H9 (cell line): ENCODE measurements around the gene SLC4A1. TPM values are rescaled to one million over a fixed set of nuclear protein-coding genes. Genes with fewer than 3 reads are reported as not detected.

ENCODE experiments used
- DNase-seq: peaks from one replicate; pipeline ENCODE4 v3.0.0-alpha.2; 2017
- H2AFZ ChIP-seq: one replicate; pipeline ENCODE4 v1.6.1; 2013; ENCODE audit warnings: mild to moderate bottlenecking, low read length, control low read depth, moderate library complexity
- H2AK5ac ChIP-seq: 2 replicates; pipeline ENCODE4 v1.6.1; 2013; ENCODE audit warnings: low read length, control low read depth, mixed read lengths; ENCODE audit not compliant: insufficient read length
- H2BK120ac ChIP-seq: one replicate; pipeline ENCODE4 v1.6.1; 2013; ENCODE audit warnings: low read depth, mild to moderate bottlenecking, low read length, control low read depth, inconsistent platforms; ENCODE audit not compliant: poor library complexity, severe bottlenecking
- H2BK12ac ChIP-seq: 2 replicates; pipeline ENCODE4 v1.6.1; 2013; ENCODE audit warnings: low read length, control low read depth, mixed read lengths, low read depth; ENCODE audit not compliant: insufficient read length
- H2BK15ac ChIP-seq: 2 replicates; pipeline ENCODE4 v1.6.1; 2013; ENCODE audit warnings: low read depth, low read length, control low read depth
- H2BK20ac ChIP-seq: one replicate; pipeline ENCODE4 v1.6.1; 2013; ENCODE audit warnings: low read depth, mild to moderate bottlenecking, low read length, control low read depth, inconsistent platforms; ENCODE audit not compliant: poor library complexity, severe bottlenecking
- H2BK5ac ChIP-seq: 2 replicates; pipeline ENCODE4 v1.6.1; 2013; ENCODE audit warnings: low read length, control low read depth, mixed read lengths; ENCODE audit not compliant: insufficient read length
- H3K14ac ChIP-seq: 2 replicates; pipeline ENCODE4 v1.6.1; 2013; ENCODE audit warnings: low read length, control low read depth; ENCODE audit not compliant: insufficient read depth
- H3K18ac ChIP-seq: 2 replicates; pipeline ENCODE4 v1.6.1; 2013; ENCODE audit warnings: low read depth, mild to moderate bottlenecking, mixed read lengths, low read length, control low read depth; ENCODE audit not compliant: insufficient read length
- H3K23ac ChIP-seq: 2 replicates; pipeline ENCODE4 v1.6.1; 2013; ENCODE audit warnings: low read length, control low read depth, mixed read lengths, low read depth; ENCODE audit not compliant: insufficient read length
- H3K23me2 ChIP-seq: 2 replicates; pipeline ENCODE4 v1.6.1; 2013; ENCODE audit warnings: low read depth, mild to moderate bottlenecking, mixed read lengths, low read length, control low read depth; ENCODE audit not compliant: insufficient read length, poor library complexity, severe bottlenecking
- H3K27ac ChIP-seq: 2 replicates; pipeline ENCODE4 v1.5.1; 2013; ENCODE audit warnings: low read length, control low read depth, mixed read lengths, low read depth; ENCODE audit not compliant: insufficient read length
- H3K27me3 ChIP-seq: 2 replicates; pipeline ENCODE4 v1.6.1; 2013; ENCODE audit warnings: low read length, control low read depth, inconsistent platforms; ENCODE audit not compliant: insufficient read depth
- H3K4ac ChIP-seq: 2 replicates; pipeline ENCODE4 v1.6.1; 2013; ENCODE audit warnings: low read depth, mild to moderate bottlenecking, control low read depth, inconsistent platforms, low read length, moderate library complexity
- H3K4me1 ChIP-seq: 2 replicates; pipeline ENCODE4 v1.6.1; 2013; ENCODE audit warnings: low read length, control low read depth, inconsistent platforms; ENCODE audit not compliant: insufficient read depth
- H3K4me2 ChIP-seq: 2 replicates; pipeline ENCODE4 v1.6.1; 2013; ENCODE audit warnings: low read length, control low read depth, mixed read lengths; ENCODE audit not compliant: insufficient read length, insufficient read depth
- H3K56ac ChIP-seq: 2 replicates; pipeline ENCODE4 v1.6.1; 2013; ENCODE audit warnings: low read depth, mild to moderate bottlenecking, mixed read lengths, low read length, control low read depth; ENCODE audit not compliant: insufficient read length
- H3K79me1 ChIP-seq: 2 replicates; pipeline ENCODE4 v1.6.1; 2013; ENCODE audit warnings: low read depth, mild to moderate bottlenecking, moderate library complexity, low read length, control low read depth, inconsistent platforms; ENCODE audit not compliant: insufficient read depth, poor library complexity, severe bottlenecking
- H3K79me2 ChIP-seq: 2 replicates; pipeline ENCODE4 v1.6.1; 2013; ENCODE audit warnings: low read length, control low read depth, inconsistent platforms; ENCODE audit not compliant: insufficient read depth
- H3K9ac ChIP-seq: 2 replicates; pipeline ENCODE4 v1.6.1; 2013; ENCODE audit warnings: low read length, control low read depth, mixed read lengths; ENCODE audit not compliant: insufficient read length; ENCODE audit errors: extremely low read depth
- H3K9me3 ChIP-seq: one replicate; pipeline ENCODE4 v1.6.1; 2013; ENCODE audit warnings: low read depth, low read length, inconsistent platforms; ENCODE audit not compliant: control insufficient read depth
- H3T11ph ChIP-seq: one replicate; pipeline ENCODE4 v1.6.1; 2013; ENCODE audit warnings: mild to moderate bottlenecking, low read length, control low read depth, inconsistent platforms
- H4K20me1 ChIP-seq: one replicate; pipeline ENCODE4 v1.6.1; 2013; ENCODE audit not compliant: control insufficient read depth, insufficient read length, insufficient read depth
- H4K5ac ChIP-seq: 2 replicates; pipeline ENCODE4 v1.6.1; 2013; ENCODE audit warnings: low read depth, mild to moderate bottlenecking, mixed read lengths, low read length, control low read depth; ENCODE audit not compliant: insufficient read length
- H4K8ac ChIP-seq: replicated peaks from 2 replicates; pipeline ENCODE4 v1.6.1; 2013; ENCODE audit warnings: low read length, control low read depth, mixed read lengths, low read depth; ENCODE audit not compliant: insufficient read length
- H4K91ac ChIP-seq: 2 replicates; pipeline ENCODE4 v1.6.1; 2013; ENCODE audit warnings: low read depth, mild to moderate bottlenecking, moderate library complexity, mixed read lengths, low read length, control low read depth; ENCODE audit not compliant: insufficient read length
- H3K27ac Mint-ChIP-seq, 3 experiments: 2 replicates in 2 of 3; 3 replicates in 1 of 3; pipeline ENCODE4 v1.8.0; 2020 to 2021; ENCODE audit warnings: mixed read lengths in 3 of 3, mild to moderate bottlenecking in 1 of 3, moderate library complexity in 1 of 3
- H3K27me3 Mint-ChIP-seq: 2 replicates; pipeline ENCODE4 v1.8.0; 2021; ENCODE audit warnings: low read depth, mild to moderate bottlenecking, moderate library complexity, mixed read lengths
- H3K36me3 Mint-ChIP-seq, 3 experiments: 2 replicates in 2 of 3; 3 replicates in 1 of 3; pipeline ENCODE4 v1.8.0; 2020 to 2021; ENCODE audit warnings: low read depth in 3 of 3, mixed read lengths in 3 of 3; ENCODE audit not compliant: insufficient read depth in 1 of 3
- H3K4me1 Mint-ChIP-seq, 2 experiments: 2 replicates each; pipeline ENCODE4 v1.8.0; 2020; ENCODE audit warnings: mixed read lengths in 2 of 2
- H3K4me3 Mint-ChIP-seq, 2 experiments: 2 replicates in 1 of 2; 3 replicates in 1 of 2; pipeline ENCODE4 v1.8.0; 2020 to 2021; ENCODE audit warnings: mild to moderate bottlenecking in 2 of 2, mixed read lengths in 2 of 2, moderate library complexity in 1 of 2
- H3K9me3 Mint-ChIP-seq, 2 experiments: 2 replicates in 1 of 2; 3 replicates in 1 of 2; pipeline ENCODE4 v1.8.0; 2020; ENCODE audit warnings: mild to moderate bottlenecking in 2 of 2, mixed read lengths in 2 of 2, moderate library complexity in 1 of 2
- CTCF ChIP-seq: fragments of 200-600 bp; sonication (generic); conservative IDR thresholded peaks from 3 replicates; pipeline ENCODE4 v1.8.0; 2021; ENCODE audit warnings: antibody characterized with exemption, mild to moderate bottlenecking
- WGBS: extraction: QIAGEN DNeasy Blood & Tissue Kit; methylation state at CpG from one replicate; pipeline ENCODE4 v1.1.7; 2013; ENCODE audit warnings: missing lambda C conversion rate, low lambda C conversion rate, mixed read lengths; ENCODE audit not compliant: insufficient read length; ENCODE audit errors: extremely low coverage; 5-methylcytosine and 5-hydroxymethylcytosine counted together
- total RNA-seq: library from RNA; stranded (reverse); gene quantifications from 2 replicates; pipeline ENCODE4 v1.2.1, GENCODE V29; 2021

Gene SLC4A1
- total RNA-seq, 1 experiment from 2014 or later = not detected

GRCh38 chr17:44317545-44317944 is 49.6 kb upstream of the SLC4A1 start:
- no peak overlapping the region for H2BK5ac ChIP-seq
- Mint-ChIP-seq H3K27ac (0 out of 7 replicates have a peak overlapping the region, but pooled peaks of 1 of the 3 experiments have one; percentile 9), H3K27me3 (peaks cover 34% of the 10 kb centered on the region), H3K9me3 (no peaks in the 10 kb centered on the region), H3K36me3 (peaks cover 17 to 42% (median 30%) of the 10 kb centered on the region in 3 experiments), H3K4me3 (peak overlapping the region in 1 of 2 experiments; percentile 79; a peak in 2 of 5 replicates), H3K4me1 (peaks cover 12 to 16% of the 10 kb centered on the region in 2 experiments)
- H3K18ac ChIP-seq = no peak overlapping the region
- H3K9ac ChIP-seq = no peak overlapping the region
- H4K20me1 ChIP-seq = peaks cover 2% of the 10 kb centered on the region
- peaks cover 19% of the 10 kb centered on the region for H3K23me2 ChIP-seq
- H3K56ac ChIP-seq = no peak overlapping the region
- no peak overlapping the region for H4K8ac ChIP-seq
- peaks cover 4% of the 10 kb centered on the region for H3K79me1 ChIP-seq
- H2AFZ ChIP-seq = no peak overlapping the region
- H4K91ac ChIP-seq = no peak overlapping the region
- no peak overlapping the region for H3K4ac ChIP-seq
- no peaks in the 10 kb centered on the region for H3K79me2 ChIP-seq
- H2BK120ac ChIP-seq = no peak overlapping the region
- H3K4me1 ChIP-seq = no peaks in the 10 kb centered on the region
- no peak overlapping the region for H3K27ac ChIP-seq
- H2BK20ac ChIP-seq = no peak overlapping the region
- TF ChIP-seq CTCF = no peak
- H2BK15ac ChIP-seq = no peak overlapping the region
- H2AK5ac ChIP-seq = no peak overlapping the region
- H3T11ph ChIP-seq = no peak overlapping the region
- peaks cover 8% of the 10 kb centered on the region; the same call in 1 of the 2 replicates for H3K27me3 ChIP-seq
- no peak overlapping the region for H3K23ac ChIP-seq
- no CpG with 5 or more reads among the region's 6 CpGs for WGBS
- no peaks in the 10 kb centered on the region for H3K9me3 ChIP-seq
- DNase-seq = no peak
- no peak overlapping the region for H2BK12ac ChIP-seq
- no peak overlapping the region for H3K14ac ChIP-seq
- H4K5ac ChIP-seq = no peak overlapping the region
- H3K4me2 ChIP-seq = no peak overlapping the region
